MM.1S (cell line): ENCODE data around the gene CFAP46.
A peak's percentile ranks its signal among the peaks of the same experiment; 100 is the strongest.

Source experiments
- DNase-seq: peaks from one replicate; pipeline ENCODE4 v3.0.0-alpha.2; 2015
- H2AFZ ChIP-seq: fragments of 300-600 bp; sonication (generic); 2 replicates; pipeline ENCODE4 v1.6.0; 2016; ENCODE audit warnings: antibody characterized with exemption, low read length
- H3F3A ChIP-seq: fragments of 300-600 bp; sonication (generic); 2 replicates; pipeline ENCODE4 v1.6.1; 2016; ENCODE audit warnings: mild to moderate bottlenecking, antibody characterized with exemption, low read length, moderate library complexity, mixed read lengths; ENCODE audit not compliant: insufficient read depth
- H3K27ac ChIP-seq: fragments of 300-600 bp; sonication (generic); 2 replicates; pipeline ENCODE4 v1.5.1; 2016; ENCODE audit warnings: mild to moderate bottlenecking, low read length
- H3K27me3 ChIP-seq: fragments of 300-600 bp; sonication (generic); replicated peaks from 2 replicates; pipeline ENCODE4 v1.6.0; 2016; ENCODE audit warnings: low read length; ENCODE audit not compliant: insufficient read depth
- H3K36me3 ChIP-seq: fragments of 300-600 bp; sonication (generic); replicated peaks from 2 replicates; pipeline ENCODE4 v1.6.1; 2016; ENCODE audit warnings: mild to moderate bottlenecking, low read length, mixed read lengths; ENCODE audit not compliant: insufficient read depth
- H3K4me1 ChIP-seq: fragments of 300-600 bp; sonication (generic); 2 replicates; pipeline ENCODE4 v1.6.1; 2016; ENCODE audit warnings: low read length, mixed read lengths
- H3K4me2 ChIP-seq: fragments of 300-600 bp; sonication (generic); 2 replicates; pipeline ENCODE4 v1.6.0; 2016; ENCODE audit warnings: low read depth, low read length
- H3K4me3 ChIP-seq: fragments of 300-600 bp; sonication (generic); 2 replicates; pipeline ENCODE4 v1.5.1; 2016; ENCODE audit warnings: low read length, mixed read lengths
- H3K79me2 ChIP-seq: fragments of 300-600 bp; sonication (generic); 2 replicates; pipeline ENCODE4 v1.6.1; 2016; ENCODE audit warnings: mixed run types, low read length, mixed read lengths
- H3K9ac ChIP-seq: fragments of 300-600 bp; sonication (generic); 2 replicates; pipeline ENCODE4 v1.6.1; 2016; ENCODE audit warnings: low read length, mixed read lengths
- H3K9me2 ChIP-seq: fragments of 300-600 bp; sonication (generic); replicated peaks from 2 replicates; pipeline ENCODE4 v1.6.1; 2016; ENCODE audit warnings: mild to moderate bottlenecking, low read length, mixed read lengths; ENCODE audit not compliant: insufficient read depth
- H3K9me3 ChIP-seq: fragments of 300-600 bp; sonication (generic); replicated peaks from 2 replicates; pipeline ENCODE4 v1.6.1; 2016; ENCODE audit warnings: mild to moderate bottlenecking, low read length, mixed read lengths; ENCODE audit not compliant: insufficient read depth
- H4K20me1 ChIP-seq: fragments of 300-600 bp; sonication (generic); 2 replicates; pipeline ENCODE4 v1.6.1; 2016; ENCODE audit warnings: mild to moderate bottlenecking, low read length, moderate library complexity, mixed read lengths; ENCODE audit not compliant: insufficient read depth
- CTCF ChIP-seq: fragments of 300-600 bp; sonication (generic); IDR thresholded peaks from 2 replicates; pipeline ENCODE4 v1.5.1; 2016; ENCODE audit warnings: antibody characterized with exemption, low read length, mixed read lengths
- EZH2 ChIP-seq: fragments of 300-600 bp; sonication (generic); optimal IDR thresholded peaks from 2 replicates; pipeline ENCODE3; 2017; ENCODE audit warnings: low read depth, mild to moderate bottlenecking, antibody characterized with exemption, low read length, mixed read lengths
- EZH2phosphoT487 ChIP-seq: fragments of 300-600 bp; sonication (generic); IDR thresholded peaks from 2 replicates; pipeline ENCODE4 v1.6.1; 2018; ENCODE audit warnings: antibody characterized with exemption, low read length

Gene CFAP46

GRCh38 chr10:132941640-132942051 is 724 bp downstream of the CFAP46 start:
- no peak for TF ChIP-seq EZH2phosphoT487
- no peak for TF ChIP-seq CTCF
- TF ChIP-seq EZH2 = no peak
- Histone ChIP-seq H3K9ac (no peak overlapping the region), H3K4me3 (no peak overlapping the region), H3K27me3 (peaks cover 79% of the 10 kb centered on the region), H3K36me3 (no peaks in the 10 kb centered on the region), H3K9me3 (no peaks in the 10 kb centered on the region), H3K27ac (no peak overlapping the region), H3K4me2 (no peak overlapping the region), H4K20me1 (no peaks in the 10 kb centered on the region), H3K9me2 (no peaks in the 10 kb centered on the region), H3K4me1 (no peaks in the 10 kb centered on the region), H3K79me2 (no peaks in the 10 kb centered on the region), H3F3A (no peaks in the 10 kb centered on the region), H2AFZ (no peak overlapping the region)
- DNase-seq = no peak

GRCh38 chr10:132940791-132941465 is 1.4 kb downstream of the CFAP46 start:
- no peaks in the 10 kb centered on the region for H3K79me2 ChIP-seq
- TF ChIP-seq EZH2phosphoT487 (no peak), CTCF (no peak), EZH2 (no peak)
- H3K4me1 ChIP-seq = no peaks in the 10 kb centered on the region
- H3K4me3 ChIP-seq = no peak overlapping the region
- H3K9me2 ChIP-seq = no peaks in the 10 kb centered on the region
- no peaks in the 10 kb centered on the region for H3F3A ChIP-seq
- H2AFZ ChIP-seq = no peak overlapping the region
- no peak overlapping the region for H3K4me2 ChIP-seq
- DNase-seq = no peak
- H3K9me3 ChIP-seq = no peaks in the 10 kb centered on the region
- H3K27ac ChIP-seq = no peak overlapping the region
- H3K9ac ChIP-seq = no peak overlapping the region
- no peaks in the 10 kb centered on the region for H3K36me3 ChIP-seq
- no peaks in the 10 kb centered on the region for H4K20me1 ChIP-seq
- H3K27me3 ChIP-seq = peaks cover 80% of the 10 kb centered on the region

- TF ChIP-seq EZH2 = no peak
- TF ChIP-seq CTCF = peak; percentile 57
- Histone ChIP-seq H2AFZ (no peak overlapping the region), H3F3A (no peaks in the 10 kb centered on the region), H3K27ac (no peak overlapping the region), H3K9ac (no peak overlapping the region), H4K20me1 (no peaks in the 10 kb centered on the region), H3K4me2 (no peak overlapping the region), H3K9me3 (no peaks in the 10 kb centered on the region), H3K27me3 (peaks cover 72% of the 10 kb centered on the region), H3K4me3 (no peak overlapping the region), H3K4me1 (no peaks in the 10 kb centered on the region), H3K9me2 (no peaks in the 10 kb centered on the region), H3K36me3 (no peaks in the 10 kb centered on the region), H3K79me2 (no peaks in the 10 kb centered on the region)
- DNase-seq = no peak
These were observed 2.2 kb downstream of the CFAP46 start for GRCh38 chr10:132939957-132940790.
